ENCODE data around the gene CBARP. TPM values are rescaled to one million over a fixed set of nuclear protein-coding genes. Genes with fewer than 3 reads are reported as not detected.
"Not testable (repeated sequence)": the region's sequence is repeated elsewhere in the genome, so short reads cannot be mapped to it uniquely, and the experiment has no call there.

The CBARP gene
- total and polyA plus RNA-seq, 2 experiments from 2014 or later, result 0.41 to 4.5 TPM

DNA sequence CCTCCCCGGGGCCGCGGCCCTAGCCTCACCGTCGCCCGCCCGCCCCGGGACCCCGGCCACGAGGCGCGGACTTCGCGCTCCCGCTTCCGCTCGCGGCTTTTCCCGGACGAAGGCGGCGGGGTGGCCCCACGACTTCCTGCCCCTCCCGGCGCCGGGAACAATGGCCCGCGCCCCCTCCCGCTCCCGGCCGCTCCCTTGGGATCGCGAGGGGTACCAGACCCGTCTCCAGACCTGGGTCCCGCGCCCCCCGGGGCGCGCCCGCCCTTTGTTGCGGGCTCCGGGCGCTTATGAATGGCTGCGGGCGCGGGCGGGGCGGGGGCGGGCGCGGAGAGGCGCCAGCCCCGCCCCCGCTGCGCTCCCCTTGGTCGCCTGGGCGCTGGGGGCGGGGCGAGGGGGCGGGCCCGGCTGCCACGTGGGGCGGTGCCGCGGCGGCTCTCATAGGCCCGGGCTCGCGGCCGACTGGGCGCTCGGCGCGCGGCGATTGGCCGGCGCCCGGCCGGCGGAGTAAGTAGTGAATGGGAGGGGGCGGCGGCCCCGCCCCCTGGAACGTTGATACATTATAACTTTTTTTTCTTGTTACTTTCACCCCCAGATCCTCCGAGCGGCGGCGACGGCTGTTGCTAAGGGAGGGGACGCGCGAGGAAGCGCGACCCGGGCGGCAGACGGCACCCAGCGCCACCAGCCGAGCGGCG, 11.6 kb upstream of the CBARP start:
- no peaks in the 10 kb centered on the region for H3K9me2 ChIP-seq (ENCODE audit: insufficient read depth)
- H3K79me2 ChIP-seq (ENCODE audit: insufficient read depth), result peaks cover 33% of the 10 kb centered on the region
- WGBS, 2 experiments (ENCODE audit: low coverage in 1 of 2, low lambda C conversion rate in 2 of 2, missing lambda C conversion rate in 2 of 2), result 1 to 2% methylated on average over 20 to 78 of the region's 102 CpGs
- H3K36me3 ChIP-seq (ENCODE audit: low read depth), result peaks cover 11% of the 10 kb centered on the region
- H3F3A ChIP-seq (ENCODE audit: insufficient read depth), result peaks cover 9% of the 10 kb centered on the region; the same call in 1 of the 2 replicates
- peak overlapping the region; percentile 88 for H3K4me3 ChIP-seq
- in situ Hi-C loops (cut with MboI), result no loop called here
- peaks cover 22% of the 10 kb centered on the region for H3K4me1 ChIP-seq (ENCODE audit: insufficient read depth)
- no peak overlapping the region for H2AFZ ChIP-seq
- peak overlapping the region; percentile 40 for H3K4me2 ChIP-seq (ENCODE audit: unreplicated experiment)
- no peaks in the 10 kb centered on the region for H4K20me1 ChIP-seq (ENCODE audit: insufficient read depth)
- H3K9ac ChIP-seq, result peak overlapping the region; percentile 99
- H3K27me3 ChIP-seq (replicated peaks; ENCODE audit: insufficient read depth), result no peaks in the 10 kb centered on the region
- no peaks in the 10 kb centered on the region for H3K9me3 ChIP-seq (ENCODE audit: low read depth)
- H3K27ac ChIP-seq, result peak overlapping the region; percentile 98
- no peak for TF ChIP-seq EZH2 (IDR thresholded peaks at IDR 0.05; ENCODE audit: insufficient read depth, poor library complexity, severe bottlenecking)
- no peak for TF ChIP-seq EZH2phosphoT487 (IDR thresholded peaks at IDR 0.05; ENCODE audit: insufficient read depth, low read depth)
- DNase-seq, result peak; percentile 99

- no peak overlapping the region for H2AFZ ChIP-seq
- H3K4me3 ChIP-seq, result peak overlapping the region; percentile 88
- H3K9me2 ChIP-seq (ENCODE audit: insufficient read depth), result no peaks in the 10 kb centered on the region
- no peaks in the 10 kb centered on the region for H3K27me3 ChIP-seq (replicated peaks; ENCODE audit: insufficient read depth)
- H3K79me2 ChIP-seq (ENCODE audit: insufficient read depth), result peaks cover 32% of the 10 kb centered on the region
- DNase-seq, result peak; percentile 90
- H3K9ac ChIP-seq, result peak overlapping the region; percentile 99
- peaks cover 9% of the 10 kb centered on the region; the same call in 1 of the 2 replicates for H3F3A ChIP-seq (ENCODE audit: insufficient read depth)
- peaks cover 23% of the 10 kb centered on the region for H3K4me1 ChIP-seq (ENCODE audit: insufficient read depth)
- WGBS, 2 experiments (ENCODE audit: low coverage in 1 of 2, low lambda C conversion rate in 2 of 2, missing lambda C conversion rate in 2 of 2), result 1 to 2% methylated on average over 24 to 31 of the region's 74 CpGs
- peak overlapping the region; percentile 40 for H3K4me2 ChIP-seq (ENCODE audit: unreplicated experiment)
- H4K20me1 ChIP-seq (ENCODE audit: insufficient read depth), result no peaks in the 10 kb centered on the region
- peak overlapping the region; percentile 98 for H3K27ac ChIP-seq
- H3K9me3 ChIP-seq (ENCODE audit: low read depth), result no peaks in the 10 kb centered on the region
- peaks cover 8% of the 10 kb centered on the region; the same call in 1 of the 2 replicates for H3K36me3 ChIP-seq (ENCODE audit: low read depth)
- in situ Hi-C loops (cut with MboI), result no loop called here
- TF ChIP-seq EZH2phosphoT487 (IDR thresholded peaks at IDR 0.05; ENCODE audit: insufficient read depth, low read depth) (no peak), EZH2 (IDR thresholded peaks at IDR 0.05; ENCODE audit: insufficient read depth, poor library complexity, severe bottlenecking) (no peak)
These were observed 11.0 kb upstream of the CBARP start for GRCh38 chr19:1248786-1249297.

- 2 to 3% methylated on average over 32 to 39 of the region's 60 CpGs for WGBS, 2 experiments (ENCODE audit: low coverage in 1 of 2, low lambda C conversion rate in 2 of 2, missing lambda C conversion rate in 2 of 2)
- peaks cover 15% of the 10 kb centered on the region for H3F3A ChIP-seq (ENCODE audit: insufficient read depth)
- H2AFZ ChIP-seq, result no peak within 1 kb of the TSS
- peaks cover 8% of the 10 kb centered on the region; the same call in 1 of the 2 replicates for H3K36me3 ChIP-seq (ENCODE audit: low read depth)
- H3K27ac ChIP-seq, result peak within 1 kb of the TSS; percentile 98
- peaks cover 21% of the 10 kb centered on the region for H3K4me1 ChIP-seq (ENCODE audit: insufficient read depth)
- peak within 1 kb of the TSS; percentile 60 for H3K4me2 ChIP-seq (ENCODE audit: unreplicated experiment)
- in situ Hi-C loops (cut with MboI), result no loop called here
- H4K20me1 ChIP-seq (ENCODE audit: insufficient read depth), result no peaks in the 10 kb centered on the region
- H3K4me3 ChIP-seq, result peak within 1 kb of the TSS; percentile 88
- H3K9me2 ChIP-seq (ENCODE audit: insufficient read depth), result no peaks in the 10 kb centered on the region
- H3K9ac ChIP-seq, result peak within 1 kb of the TSS; percentile 99
- H3K27me3 ChIP-seq (replicated peaks; ENCODE audit: insufficient read depth), result no peaks in the 10 kb centered on the region
- H3K9me3 ChIP-seq (ENCODE audit: low read depth), result no peaks in the 10 kb centered on the region
- no peak for TF ChIP-seq EZH2 (IDR thresholded peaks at IDR 0.05; ENCODE audit: insufficient read depth, poor library complexity, severe bottlenecking)
- TF ChIP-seq EZH2phosphoT487 (IDR thresholded peaks at IDR 0.05; ENCODE audit: insufficient read depth, low read depth), result no peak
- H3K79me2 ChIP-seq (ENCODE audit: insufficient read depth), result peaks cover 33% of the 10 kb centered on the region
- peak; percentile 96 for DNase-seq
These were observed 10.5 kb upstream of the CBARP start, which contains the start of gene MIDN for GRCh38 chr19:1248139-1248785. Gene MIDN (plus strand): TSS chr19:1248583. CDS start chr19:1250297, 1,714 bp downstream.

DNA sequence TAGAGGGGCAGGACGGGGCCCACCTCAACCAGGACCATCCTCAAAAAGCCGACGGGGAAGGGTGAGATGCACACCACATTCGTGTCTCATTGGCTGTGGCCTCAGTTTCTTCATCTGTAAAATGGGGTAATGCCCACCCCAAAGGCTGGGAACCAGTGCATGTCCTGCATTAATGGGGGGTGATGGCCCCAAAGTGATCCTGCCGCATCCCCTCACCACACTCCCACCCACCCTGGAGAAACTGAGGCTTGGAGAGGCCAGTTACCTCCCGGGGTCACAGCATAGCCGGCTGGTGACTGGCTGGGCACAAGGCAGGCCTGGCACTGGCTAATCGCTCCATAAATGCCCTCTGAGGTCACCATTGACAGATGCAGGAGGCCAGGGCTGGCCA, 9.9 kb upstream of the CBARP start:
- peaks cover 26% of the 10 kb centered on the region for H3K4me1 ChIP-seq (ENCODE audit: insufficient read depth)
- no peak for DNase-seq
- H3K9ac ChIP-seq, result peak overlapping the region; percentile 99
- in situ Hi-C loops (cut with MboI), result no loop called here
- WGBS, 2 experiments (ENCODE audit: low coverage in 1 of 2, low lambda C conversion rate in 2 of 2, missing lambda C conversion rate in 2 of 2), result 71 to 75% methylated on average over 6 to 8 of the region's 8 CpGs
- H3K4me2 ChIP-seq (ENCODE audit: unreplicated experiment), result peak overlapping the region; percentile 60
- no peaks in the 10 kb centered on the region for H3K9me2 ChIP-seq (ENCODE audit: insufficient read depth)
- peaks cover 8% of the 10 kb centered on the region; the same call in 1 of the 2 replicates for H3K36me3 ChIP-seq (ENCODE audit: low read depth)
- TF ChIP-seq EZH2phosphoT487 (IDR thresholded peaks at IDR 0.05; ENCODE audit: insufficient read depth, low read depth) (no peak), EZH2 (IDR thresholded peaks at IDR 0.05; ENCODE audit: insufficient read depth, poor library complexity, severe bottlenecking) (no peak)
- H3F3A ChIP-seq (ENCODE audit: insufficient read depth), result peaks cover 18% of the 10 kb centered on the region
- H3K27me3 ChIP-seq (replicated peaks; ENCODE audit: insufficient read depth), result no peaks in the 10 kb centered on the region
- no peaks in the 10 kb centered on the region for H3K9me3 ChIP-seq (ENCODE audit: low read depth)
- no peaks in the 10 kb centered on the region for H4K20me1 ChIP-seq (ENCODE audit: insufficient read depth)
- peaks cover 38% of the 10 kb centered on the region for H3K79me2 ChIP-seq (ENCODE audit: insufficient read depth)
- H2AFZ ChIP-seq, result no peak overlapping the region
- H3K4me3 ChIP-seq, result peak overlapping the region; percentile 88
- peak overlapping the region; percentile 98 for H3K27ac ChIP-seq

- Histone ChIP-seq H3K79me2 (ENCODE audit: insufficient read depth) (peaks cover 41% of the 10 kb centered on the region), H3K4me1 (ENCODE audit: insufficient read depth) (peaks cover 29% of the 10 kb centered on the region), H3F3A (ENCODE audit: insufficient read depth) (peaks cover 18% of the 10 kb centered on the region)
- H3K27me3 ChIP-seq (replicated peaks; ENCODE audit: insufficient read depth); H3K4me3 ChIP-seq; H3K36me3 ChIP-seq (ENCODE audit: low read depth); H3K9me3 ChIP-seq (ENCODE audit: low read depth); H2AFZ ChIP-seq; DNase-seq; H4K20me1 ChIP-seq (ENCODE audit: insufficient read depth); H3K9ac ChIP-seq; H3K27ac ChIP-seq; in situ Hi-C loops (cut with MboI); H3K9me2 ChIP-seq (ENCODE audit: insufficient read depth); H3K4me2 ChIP-seq (ENCODE audit: unreplicated experiment): not testable (repeated sequence)
- 85 to 86% methylated on average over 22 to 25 of the region's 27 CpGs for WGBS, 2 experiments (ENCODE audit: low coverage in 1 of 2, low lambda C conversion rate in 2 of 2, missing lambda C conversion rate in 2 of 2)
These were observed 8.7 kb upstream of the CBARP start for GRCh38 chr19:1246265-1247087.

All from GM23248 (cell line).